HG03135 (cell line): Measurements from ENCODE around the gene FGD6.
"Not testable (repeated sequence)": the region's sequence is repeated elsewhere in the genome, so short reads cannot be mapped to it uniquely, and the experiment has no call there.

Source experiments
- ATAC-seq: cut with Tn5 transposase; IDR thresholded peaks from one replicate; pipeline ENCODE4 v1.9.1; 2021; ENCODE audit warnings: mild to moderate bottlenecking, moderate library complexity; ENCODE audit not compliant: unreplicated experiment

Gene FGD6

DNA sequence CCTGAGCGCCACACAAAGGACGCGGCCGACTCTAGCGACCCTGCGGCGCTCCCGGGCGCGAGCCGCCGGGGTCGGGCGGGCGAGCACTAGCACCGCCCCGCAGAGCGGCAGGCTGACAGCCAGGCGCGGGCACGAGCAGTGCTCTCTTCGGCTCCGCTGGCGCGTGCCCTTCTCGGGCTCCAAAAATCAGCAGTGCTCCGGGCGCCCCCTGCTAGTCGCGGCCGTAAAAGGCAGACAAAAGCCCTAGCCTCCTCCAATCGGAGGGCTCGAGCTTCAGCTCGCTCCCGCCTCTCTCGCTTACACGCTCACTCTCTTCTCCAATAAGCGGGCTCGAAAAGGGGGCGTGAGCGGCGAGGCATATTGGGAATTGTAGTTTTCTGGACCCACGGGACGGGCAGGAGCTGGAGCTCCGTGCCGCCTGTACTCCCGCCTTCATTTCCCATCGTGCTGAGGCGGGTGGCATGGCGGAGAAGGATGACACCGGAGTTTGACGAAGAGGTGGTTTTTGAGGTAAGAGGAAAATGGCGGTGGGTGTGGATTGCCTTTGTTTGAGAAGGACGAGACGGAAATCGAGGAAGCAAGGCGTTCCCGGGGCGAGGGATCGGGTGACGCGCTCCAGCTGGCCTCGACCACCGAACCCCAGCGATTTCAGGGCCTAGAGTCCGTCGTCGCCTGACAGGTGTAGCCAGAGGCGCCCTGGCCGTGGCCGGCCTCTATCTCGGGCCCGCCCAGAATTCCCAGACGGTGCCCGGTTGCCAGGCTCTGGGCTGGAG, at the start of gene FGD6, which contains the start of gene VEZT:
Gene FGD6, minus strand, starts transcription at position 91 of the 773 bp plus-strand sequence. CDS start 227 bp downstream, outside the sequence.
Gene VEZT, plus strand, starts transcription at position 431 of the 773 bp plus-strand sequence. Its CDS starts 44 bp downstream, at position 475.
- ATAC-seq: peak; percentile 95

DNA sequence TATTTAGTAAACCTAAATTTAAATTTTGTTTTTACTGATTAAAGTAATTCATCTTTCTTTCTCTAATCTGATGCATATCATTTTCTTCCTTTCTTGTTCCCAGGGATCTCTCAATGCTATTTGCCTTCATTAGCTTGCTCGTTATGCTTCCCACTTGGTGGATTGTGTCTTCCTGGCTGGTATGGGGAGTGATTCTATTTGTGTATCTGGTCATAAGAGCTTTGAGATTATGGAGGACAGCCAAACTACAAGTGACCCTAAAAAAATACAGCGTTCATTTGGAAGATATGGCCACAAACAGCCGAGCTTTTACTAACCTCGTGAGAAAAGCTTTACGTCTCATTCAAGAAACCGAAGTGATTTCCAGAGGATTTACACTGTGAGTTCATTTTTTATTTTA, 49.0 kb upstream of the FGD6 start:
- no peak for ATAC-seq

DNA sequence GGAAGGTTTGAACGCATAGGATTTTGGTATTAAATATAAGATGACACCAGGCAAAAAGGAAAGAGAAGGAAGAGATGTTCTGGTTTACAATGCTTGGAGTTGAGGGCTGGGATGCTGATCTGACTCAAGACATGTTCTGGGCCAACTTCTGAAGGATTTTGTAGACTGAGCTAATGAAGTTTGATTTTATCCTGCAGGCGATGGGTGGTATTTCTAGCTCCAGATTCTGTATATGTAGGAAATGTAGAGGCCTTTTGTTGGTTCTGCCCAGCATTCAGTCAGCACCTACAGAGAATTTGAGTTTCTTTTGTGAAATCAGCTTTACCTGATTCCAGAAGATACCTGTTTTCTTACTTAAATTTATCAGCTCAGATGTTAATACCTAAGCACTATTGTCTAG, 48.5 kb upstream of the FGD6 start:
- no peak for ATAC-seq

GRCh38 chr12:95262808-95263207, 45.5 kb upstream of the FGD6 start:
- ATAC-seq: no peak

DNA sequence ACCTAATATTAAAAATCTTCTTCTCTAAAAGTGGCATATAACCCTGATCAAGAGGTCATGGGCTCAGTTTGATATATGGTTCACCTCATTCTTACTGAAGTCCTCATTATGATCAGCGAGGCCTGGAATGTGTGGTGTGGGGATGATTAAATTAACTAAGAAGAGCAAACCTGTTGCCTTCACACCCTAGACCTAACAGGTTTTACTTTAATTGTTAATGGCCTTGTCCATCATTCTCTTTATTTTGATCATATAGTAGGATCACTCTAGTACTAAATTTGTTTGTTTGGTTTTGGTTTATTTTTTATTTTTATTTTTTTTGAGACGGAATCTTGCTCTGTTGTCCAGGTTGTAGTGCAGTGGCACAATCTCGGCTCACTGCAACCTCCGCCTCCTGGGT, 43.8 kb upstream of the FGD6 start:
- no peak for ATAC-seq

- no peak for ATAC-seq
Measured at GRCh38 chr12:95259368-95259767, 42.1 kb upstream of the FGD6 start.

- no peak for ATAC-seq
Measured at GRCh38 chr12:95258803-95259202, 41.5 kb upstream of the FGD6 start.

- no peak for ATAC-seq
Measured at GRCh38 chr12:95258151-95258550, 40.9 kb upstream of the FGD6 start.

DNA sequence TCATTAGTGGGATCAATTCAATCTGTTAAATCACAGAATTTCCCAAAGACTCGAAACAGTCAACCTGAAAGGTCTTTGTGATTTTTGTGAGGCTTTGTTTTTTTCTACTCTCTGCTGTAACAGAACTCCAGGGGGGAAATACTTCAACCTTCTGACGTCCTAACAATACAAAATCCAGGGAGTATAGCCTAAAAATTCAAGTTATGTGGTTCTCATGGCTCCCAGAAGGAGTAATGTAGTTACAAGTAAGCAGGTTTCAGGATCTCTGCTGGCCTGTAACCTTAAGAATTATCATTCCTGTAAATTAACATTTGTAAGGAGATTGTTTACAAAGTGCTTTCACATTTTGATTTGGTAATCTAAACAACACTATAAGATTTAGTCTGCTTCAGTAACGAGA, 40.3 kb upstream of the FGD6 start:
- ATAC-seq: no peak

DNA sequence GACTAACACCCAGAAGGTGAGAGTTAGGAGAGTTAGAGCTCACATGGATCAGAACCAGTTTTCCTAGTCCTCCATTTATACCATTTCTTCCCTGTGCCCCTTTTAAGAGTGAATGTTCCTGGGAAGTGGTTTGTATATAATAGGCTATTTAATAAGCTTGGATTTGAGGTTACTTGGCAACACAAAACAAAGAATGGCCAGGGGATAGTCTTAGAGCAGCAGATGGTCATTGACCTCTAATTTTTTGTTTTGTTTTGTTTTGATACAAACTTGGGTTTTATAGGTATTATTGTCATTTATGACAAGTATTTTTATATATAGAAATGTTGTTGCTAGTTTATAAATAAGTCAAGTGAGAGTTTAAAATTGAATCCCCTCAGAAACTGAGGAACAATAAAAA, 36.1 kb upstream of the FGD6 start:
- ATAC-seq: no peak

- ATAC-seq: no peak
Measured at GRCh38 chr12:95248604-95249360, 31.5 kb upstream of the FGD6 start.

DNA sequence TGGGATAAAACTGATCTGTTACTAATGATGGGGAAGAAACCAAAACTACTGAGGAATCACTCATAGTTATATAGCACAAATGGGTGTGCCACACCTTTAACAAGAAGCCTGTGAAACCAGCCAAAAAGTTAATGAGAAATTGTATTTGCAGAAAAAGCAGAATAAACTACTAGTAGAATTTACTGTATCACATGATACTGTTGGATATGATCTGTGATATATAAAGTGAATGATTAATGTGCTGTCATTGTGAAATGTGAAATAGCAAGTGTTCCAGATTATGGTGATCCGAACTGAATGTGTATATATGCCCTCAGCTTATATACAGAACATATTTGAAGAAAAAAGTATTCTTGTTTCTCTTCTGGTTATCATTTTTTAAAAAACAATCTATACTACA, 30.8 kb upstream of the FGD6 start:
- ATAC-seq: no peak

- no peak for ATAC-seq
Measured at GRCh38 chr12:95244350-95244749, 27.1 kb upstream of the FGD6 start.

DNA sequence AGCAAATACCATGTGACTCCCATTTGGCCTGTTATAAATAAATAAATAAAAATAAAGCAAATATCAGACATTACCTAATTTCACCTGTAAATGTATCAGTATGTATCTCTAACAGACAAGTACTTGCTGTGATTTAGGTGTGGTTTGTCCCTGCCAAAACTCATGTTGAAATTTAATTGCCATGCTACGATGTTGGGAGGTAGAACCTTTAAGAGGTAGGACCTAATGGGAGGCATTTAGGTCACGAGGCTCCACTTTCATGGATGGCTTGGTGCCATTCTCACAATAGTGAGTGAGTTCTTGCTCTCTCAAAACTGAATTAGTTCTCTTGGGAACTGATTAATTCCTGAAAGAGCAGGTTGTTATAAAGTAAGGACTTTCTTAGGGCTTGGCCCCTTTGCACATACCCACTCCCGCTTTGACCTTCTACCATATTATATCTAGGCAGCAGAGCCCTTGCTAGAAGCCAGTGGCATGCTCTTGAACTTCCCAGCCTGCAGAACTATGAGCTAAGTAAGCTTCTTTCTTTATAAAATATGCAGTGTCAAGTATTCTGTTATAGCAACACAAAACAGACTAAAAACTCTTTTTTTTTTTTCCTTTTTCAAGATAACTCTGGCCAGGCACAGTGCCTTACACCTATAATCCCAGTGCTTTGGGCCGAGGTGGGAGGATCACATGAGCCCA, 26.4 kb upstream of the FGD6 start:
- ATAC-seq: no peak

DNA sequence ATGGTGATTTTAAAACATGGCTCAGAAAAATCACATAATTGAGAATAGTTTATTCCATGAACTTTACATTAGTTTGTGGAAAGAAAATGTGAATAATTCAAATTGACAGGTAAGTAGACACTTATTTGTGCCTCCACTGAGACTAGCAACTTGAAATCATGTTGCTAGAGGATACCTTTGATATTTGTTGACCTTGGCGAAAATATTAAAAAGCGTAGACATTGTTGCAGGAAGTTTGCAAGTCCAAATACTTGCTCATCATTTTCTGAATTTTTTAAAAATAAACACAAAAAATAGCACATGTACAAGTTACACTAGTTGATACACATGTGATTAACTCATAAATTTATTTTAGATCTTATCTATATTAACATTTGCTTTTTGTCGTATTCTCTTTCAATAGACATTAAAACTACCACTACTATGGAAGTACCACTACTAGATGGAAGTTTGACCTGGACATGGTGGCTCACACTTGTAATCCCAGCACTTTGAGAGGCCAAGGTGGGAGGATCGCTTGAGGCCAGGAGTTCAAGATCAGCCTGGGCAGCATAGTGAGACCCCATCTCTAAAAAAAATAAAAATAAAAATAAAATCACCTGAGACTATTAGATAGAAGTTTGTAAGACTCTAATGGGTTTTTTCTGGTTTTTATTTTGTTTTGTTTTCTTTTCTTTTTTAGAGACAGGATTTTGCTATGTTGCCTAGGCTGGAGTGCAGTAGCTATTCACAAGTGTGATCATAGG, 24.7 kb upstream of the FGD6 start:
- no peak for ATAC-seq

GRCh38 chr12:95241138-95241537, 23.9 kb upstream of the FGD6 start:
- ATAC-seq: not testable (repeated sequence)

DNA sequence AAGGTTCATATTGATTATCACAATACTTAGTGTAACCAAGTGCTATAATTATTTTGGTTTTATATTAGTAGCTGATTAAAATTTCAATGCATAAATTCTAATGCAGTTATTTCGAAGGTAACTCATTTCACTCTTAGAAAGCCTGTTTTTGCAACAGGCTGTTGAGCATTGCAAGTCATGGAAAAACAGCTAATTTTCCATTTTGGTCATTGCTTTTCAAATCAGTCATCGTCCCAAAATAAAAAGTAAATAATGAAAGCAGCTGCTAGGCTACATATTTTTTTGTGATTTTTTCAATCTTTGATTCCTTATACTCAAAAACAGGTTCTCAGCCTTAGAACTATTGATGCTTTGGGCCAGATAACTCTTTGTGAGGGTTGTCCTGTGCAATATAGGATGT, 23.3 kb upstream of the FGD6 start:
- no peak for ATAC-seq

- not testable (repeated sequence) for ATAC-seq
Measured at GRCh38 chr12:95239835-95240234, 22.6 kb upstream of the FGD6 start.

DNA sequence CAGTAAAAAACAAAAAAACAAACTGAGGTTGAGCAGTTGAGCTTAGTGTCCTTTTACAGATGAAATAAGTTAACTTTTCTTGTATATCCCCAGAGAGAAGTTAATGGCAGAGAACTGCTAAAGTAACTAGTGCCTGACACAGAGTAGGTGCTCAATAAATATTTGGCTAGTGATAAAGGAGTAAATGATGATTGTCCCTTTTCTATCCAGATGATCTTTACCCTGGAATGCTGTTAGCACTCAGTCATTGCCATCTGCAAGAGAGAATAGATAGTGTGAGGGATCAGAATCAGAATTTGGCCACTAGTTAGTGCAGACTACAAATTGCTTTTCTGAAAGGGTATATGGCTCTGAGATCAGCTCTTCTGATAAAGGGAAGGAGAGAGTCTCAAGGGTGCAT, 21.9 kb upstream of the FGD6 start:
- no peak for ATAC-seq

GRCh38 chr12:95238150-95238549, 20.9 kb upstream of the FGD6 start:
- no peak for ATAC-seq

- no peak for ATAC-seq
Measured at GRCh38 chr12:95237315-95237714, 20.0 kb upstream of the FGD6 start.
